ENCODE data around the gene CD63.
A peak's percentile ranks its signal among the peaks of the same experiment; 100 is the strongest.

Gene CD63

GRCh38 chr12:55723516-55724225 is 5.1 kb downstream of the CD63 start:
- FAIRE-seq (no peak), DNase-seq (ENCODE audit: insufficient read length, low spot score) (no peak)

GRCh38 chr12:55722948-55723347 is 5.9 kb downstream of the CD63 start:
- no peak for DNase-seq (ENCODE audit: insufficient read length, low spot score)
- no peak for FAIRE-seq

- DNase-seq (ENCODE audit: insufficient read length, low spot score): no peak
Measured at GRCh38 chr12:55721601-55722213, 7.1 kb downstream of the CD63 start.

GRCh38 chr12:55720894-55721444 is 7.8 kb downstream of the CD63 start:
- peak; percentile 4 for FAIRE-seq
- DNase-seq (ENCODE audit: insufficient read length, low spot score): no peak

More at GRCh38 chr12:55721601-55722213, 7.1 kb downstream of the CD63 start:
- FAIRE-seq: no peak

- DNase-seq (ENCODE audit: insufficient read length, low spot score) (no peak), FAIRE-seq (no peak)
Measured at GRCh38 chr12:55720071-55720564, 8.7 kb downstream of the CD63 start, which contains the start of gene RDH5. Gene RDH5 (plus strand): TSS chr12:55720393. CDS start chr12:55721185, 792 bp downstream.

- no peak for FAIRE-seq
- DNase-seq (ENCODE audit: insufficient read length, low spot score): no peak
Measured at GRCh38 chr12:55719371-55719770, 9.4 kb downstream of the CD63 start.

GRCh38 chr12:55718624-55719275 is 10.1 kb downstream of the CD63 start:
- DNase-seq (ENCODE audit: insufficient read length, low spot score) (no peak), FAIRE-seq (no peak)

GRCh38 chr12:55718015-55718414 is 10.8 kb downstream of the CD63 start:
- no peak for FAIRE-seq
- DNase-seq (ENCODE audit: insufficient read length, low spot score): no peak

GRCh38 chr12:55717011-55718007 is 11.5 kb downstream of the CD63 start:
- DNase-seq (ENCODE audit: insufficient read length, low spot score) (no peak), FAIRE-seq (no peak)

- DNase-seq (ENCODE audit: insufficient read length, low spot score): no peak
- no peak for FAIRE-seq
Measured at GRCh38 chr12:55716582-55716957, 12.2 kb downstream of the CD63 start.

- peak; percentile 94 for DNase-seq (ENCODE audit: insufficient read length, low spot score)
- FAIRE-seq: no peak
Measured at GRCh38 chr12:55715833-55716581, 12.8 kb downstream of the CD63 start, which contains the start of gene BLOC1S1. Gene BLOC1S1 (plus strand): TSS chr12:55716046. CDS start chr12:55716052, 6 bp downstream.

GRCh38 chr12:55715169-55715764 is 13.5 kb downstream of the CD63 start:
- FAIRE-seq (no peak), DNase-seq (ENCODE audit: insufficient read length, low spot score) (no peak)

GRCh38 chr12:55713721-55714120 is 15.1 kb downstream of the CD63 start:
- FAIRE-seq: no peak
- no peak for DNase-seq (ENCODE audit: insufficient read length, low spot score)

- DNase-seq (ENCODE audit: insufficient read length, low spot score) (no peak), FAIRE-seq (no peak)
Measured at GRCh38 chr12:55712700-55713415, 16.0 kb downstream of the CD63 start.

GRCh38 chr12:55711786-55712553 is 16.8 kb downstream of the CD63 start:
- FAIRE-seq (no peak), DNase-seq (ENCODE audit: insufficient read length, low spot score) (no peak)

- DNase-seq (ENCODE audit: insufficient read length, low spot score): no peak
- no peak for FAIRE-seq
Measured at GRCh38 chr12:55708695-55709233, 20.0 kb downstream of the CD63 start.
